ENCODE results near the gene ASB10.

ASB10 gene

GRCh38 chr7:151185762-151186639 is 1.0 kb downstream of the ASB10 start:
- DNase-seq = no peak

DNA sequence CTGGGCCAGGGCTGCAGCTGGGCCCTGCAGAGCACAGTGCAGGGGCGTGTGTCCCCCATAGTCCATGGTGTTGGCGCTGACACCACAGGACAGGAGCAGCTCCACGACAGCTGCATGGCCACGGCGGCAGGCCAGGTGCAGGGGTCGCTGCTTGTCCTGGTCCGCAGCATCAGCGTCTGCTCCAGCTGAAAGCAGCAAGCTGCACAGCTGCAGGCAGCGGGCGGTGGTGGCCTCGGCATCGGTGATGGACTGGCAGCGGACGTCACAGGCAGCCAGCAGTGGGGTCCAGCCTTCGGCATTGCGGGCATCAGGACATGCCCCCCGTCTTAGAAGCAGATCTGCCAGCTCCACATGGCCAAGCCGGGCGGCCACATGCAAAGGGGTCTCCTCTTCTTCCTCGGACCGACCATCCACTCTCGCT is 6.0 kb downstream of the ASB10 start:
- DNase-seq = no peak

GRCh38 chr7:151179946-151180345 is 7.1 kb downstream of the ASB10 start:
- no peak for DNase-seq

- DNase-seq = no peak
Measured at GRCh38 chr7:151179287-151179860, 7.7 kb downstream of the ASB10 start.

DNA sequence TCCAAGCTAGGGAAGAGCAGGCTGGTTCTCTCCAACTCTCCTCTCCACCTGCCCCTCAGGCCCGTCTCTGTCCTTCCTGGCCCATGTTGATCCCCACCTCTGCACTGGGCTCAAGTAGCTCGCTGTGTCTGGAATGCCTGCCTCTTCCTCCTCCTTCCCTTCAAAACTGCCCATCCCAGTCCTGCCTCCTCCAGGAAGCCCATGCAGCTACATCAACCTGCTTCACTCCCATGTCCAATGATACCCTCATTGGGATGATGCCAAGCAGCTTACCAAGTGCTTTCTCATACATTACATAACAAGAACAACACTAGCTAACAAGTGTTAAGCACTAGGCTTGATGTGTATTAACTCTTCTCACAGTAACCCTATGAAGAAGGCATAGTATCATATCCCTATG is 8.2 kb downstream of the ASB10 start:
- DNase-seq = no peak

DNA sequence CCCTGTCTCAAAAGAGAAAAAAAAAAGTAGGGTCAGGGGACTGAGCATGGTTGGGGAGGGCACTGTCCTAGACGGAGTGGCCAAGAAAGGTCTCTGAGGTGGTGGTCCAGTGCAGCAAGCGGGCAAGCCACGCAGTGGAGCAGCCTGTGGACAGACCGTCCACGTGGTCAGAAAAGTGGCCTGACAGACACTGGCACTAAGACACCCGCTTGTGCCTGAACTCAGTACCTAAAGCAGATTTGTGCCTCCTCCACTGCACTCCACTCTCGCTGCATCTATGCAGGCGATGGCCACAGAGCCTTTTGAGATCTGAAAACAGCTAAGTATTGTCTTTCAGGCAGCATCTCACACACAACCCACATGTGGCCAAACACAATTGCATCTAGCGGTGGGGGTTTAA is 8.8 kb downstream of the ASB10 start:
- no peak for DNase-seq

DNA sequence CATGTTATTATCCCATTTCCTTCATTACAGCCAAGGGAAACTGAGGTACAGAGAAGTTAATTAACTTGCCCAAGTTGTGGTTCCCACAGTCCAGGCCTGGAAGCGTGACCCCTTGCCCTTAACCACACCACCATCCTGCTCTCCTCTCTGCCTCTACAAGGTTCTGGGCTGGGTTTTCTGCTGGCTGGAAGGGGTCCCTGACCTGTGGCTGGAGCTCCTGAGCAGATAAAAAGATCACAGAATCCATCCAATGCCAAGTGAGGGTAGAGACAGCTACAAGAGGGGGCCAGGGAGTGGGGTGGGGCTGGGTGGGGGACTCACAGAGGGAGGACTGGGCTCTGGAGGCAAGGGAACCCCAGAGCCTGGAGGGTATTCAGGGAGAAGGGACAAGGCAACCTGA is 9.7 kb downstream of the ASB10 start:
- DNase-seq = no peak

DNA sequence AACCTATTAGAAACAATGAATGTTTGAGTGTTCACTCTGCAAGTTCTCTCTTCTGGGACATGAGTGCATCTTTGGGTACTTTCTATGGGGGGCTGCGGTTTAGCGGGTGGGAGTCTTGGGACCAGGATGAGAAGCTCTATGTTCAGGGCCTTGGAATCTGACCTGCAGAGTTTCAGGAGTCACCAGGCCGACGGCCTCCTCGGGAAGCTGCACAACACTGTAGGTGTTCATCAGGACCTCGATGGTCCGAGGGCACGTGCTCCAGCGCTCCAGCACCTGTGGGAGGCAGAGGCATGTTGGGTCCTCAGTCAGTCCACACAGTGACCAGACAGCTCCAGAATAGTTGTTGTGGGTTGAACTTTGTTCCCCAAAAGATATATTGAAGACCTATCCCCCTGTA is 10.6 kb downstream of the ASB10 start:
- DNase-seq = no peak

DNA sequence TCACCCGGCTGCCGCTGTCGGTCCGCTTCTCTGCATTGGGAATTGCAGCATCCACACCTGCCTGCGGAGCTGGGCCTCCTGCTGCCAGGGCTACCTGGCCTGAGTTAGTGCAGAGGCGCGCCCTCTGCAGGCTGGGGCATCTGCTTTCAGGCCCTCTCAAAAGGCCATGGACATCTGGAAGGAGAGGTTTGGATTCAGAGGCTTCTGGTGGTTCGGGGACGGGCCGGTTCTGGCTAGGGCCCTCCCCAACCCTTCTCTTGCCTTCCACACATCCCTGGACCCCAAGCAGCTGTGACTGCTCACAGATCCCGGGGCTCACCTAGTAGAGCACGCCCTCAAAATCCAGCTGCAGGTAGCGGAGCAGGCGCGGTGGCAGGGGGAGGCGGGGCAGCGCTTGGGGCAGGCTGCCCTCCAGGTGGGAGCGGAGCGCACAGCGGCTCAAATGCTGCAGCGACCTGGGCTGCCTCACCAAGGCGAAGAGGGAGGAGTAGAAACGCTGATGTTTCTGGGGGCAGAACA is 11.2 kb downstream of the ASB10 start:
- no peak for DNase-seq

DNA sequence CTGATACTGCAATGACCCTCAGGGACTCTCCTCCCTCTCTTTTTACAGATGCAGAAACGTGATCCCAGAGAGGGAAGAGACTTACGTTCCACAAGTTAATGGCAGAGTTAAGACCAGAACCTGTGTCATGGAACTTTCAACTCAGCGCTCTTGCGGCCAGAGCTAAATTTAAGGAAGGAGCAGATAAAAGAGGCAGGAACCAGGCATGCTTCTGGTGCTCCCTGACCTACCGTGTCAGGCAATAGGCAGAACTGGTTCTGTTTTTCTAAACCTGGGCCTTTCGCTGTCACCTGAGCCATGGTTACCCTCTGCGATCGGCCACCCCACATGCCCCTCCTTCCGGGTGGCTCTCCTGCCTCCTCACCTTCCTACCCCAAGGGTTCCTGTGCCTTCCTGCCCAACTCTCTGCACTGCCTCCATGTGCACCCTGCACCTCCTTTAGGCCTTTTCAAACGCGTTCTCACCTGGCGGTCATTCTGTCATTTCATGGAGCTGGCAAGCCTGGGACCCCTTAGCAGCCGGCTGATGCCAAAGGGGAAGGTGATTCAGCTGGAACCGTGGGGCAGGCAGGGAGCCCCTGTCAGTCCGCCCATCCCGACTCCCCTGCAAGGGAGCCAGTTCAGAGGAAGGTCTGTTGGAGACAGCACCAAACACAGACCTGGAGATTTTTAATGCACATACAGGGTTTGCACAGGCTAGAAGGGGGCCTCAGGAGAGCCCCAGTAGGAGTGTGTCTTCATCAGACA is 11.8 kb downstream of the ASB10 start:
- no peak for DNase-seq

DNA sequence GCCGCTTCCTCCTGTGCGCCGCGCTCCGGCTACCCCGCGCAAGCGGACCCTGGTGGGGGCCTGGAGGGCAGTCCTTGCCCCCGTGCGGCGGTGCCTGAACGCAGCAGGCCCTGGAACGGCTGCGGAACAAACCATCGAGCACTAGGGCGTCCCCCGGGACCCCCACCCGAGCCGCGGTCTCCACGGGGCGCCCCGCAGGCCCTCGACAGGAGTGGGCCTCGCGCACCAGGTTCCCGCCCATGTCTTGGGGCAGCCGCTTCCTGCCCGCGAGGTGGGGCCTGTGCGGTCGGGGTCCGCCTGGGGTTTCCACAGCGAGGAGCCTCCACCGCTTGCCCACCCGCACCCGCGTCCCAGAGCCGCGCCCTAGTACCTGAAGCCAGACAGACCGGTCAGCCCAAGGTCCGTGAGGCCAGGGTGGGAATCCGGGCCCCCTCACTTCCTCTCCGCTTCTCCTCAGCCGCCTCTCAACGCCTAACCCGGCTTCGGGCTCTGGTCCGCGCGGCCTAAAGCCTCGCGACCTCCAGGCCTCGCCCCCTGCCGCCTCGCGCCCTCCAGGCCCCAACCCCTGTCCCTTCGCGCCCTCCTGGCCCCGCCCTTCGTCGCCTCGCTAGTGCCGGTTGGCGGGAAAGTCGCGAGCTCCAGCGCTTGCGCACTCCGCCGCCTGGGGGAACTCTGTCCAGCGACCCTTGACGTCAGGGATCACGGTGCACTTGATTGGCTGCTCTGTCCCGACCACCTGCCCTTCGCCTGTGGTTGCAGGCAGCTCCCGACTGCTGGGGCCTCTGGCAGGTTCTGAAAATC is 12.6 kb downstream of the ASB10 start:
- DNase-seq = peak; percentile 25

- DNase-seq = no peak
Measured at GRCh38 chr7:151173386-151174245, 13.4 kb downstream of the ASB10 start.

DNA sequence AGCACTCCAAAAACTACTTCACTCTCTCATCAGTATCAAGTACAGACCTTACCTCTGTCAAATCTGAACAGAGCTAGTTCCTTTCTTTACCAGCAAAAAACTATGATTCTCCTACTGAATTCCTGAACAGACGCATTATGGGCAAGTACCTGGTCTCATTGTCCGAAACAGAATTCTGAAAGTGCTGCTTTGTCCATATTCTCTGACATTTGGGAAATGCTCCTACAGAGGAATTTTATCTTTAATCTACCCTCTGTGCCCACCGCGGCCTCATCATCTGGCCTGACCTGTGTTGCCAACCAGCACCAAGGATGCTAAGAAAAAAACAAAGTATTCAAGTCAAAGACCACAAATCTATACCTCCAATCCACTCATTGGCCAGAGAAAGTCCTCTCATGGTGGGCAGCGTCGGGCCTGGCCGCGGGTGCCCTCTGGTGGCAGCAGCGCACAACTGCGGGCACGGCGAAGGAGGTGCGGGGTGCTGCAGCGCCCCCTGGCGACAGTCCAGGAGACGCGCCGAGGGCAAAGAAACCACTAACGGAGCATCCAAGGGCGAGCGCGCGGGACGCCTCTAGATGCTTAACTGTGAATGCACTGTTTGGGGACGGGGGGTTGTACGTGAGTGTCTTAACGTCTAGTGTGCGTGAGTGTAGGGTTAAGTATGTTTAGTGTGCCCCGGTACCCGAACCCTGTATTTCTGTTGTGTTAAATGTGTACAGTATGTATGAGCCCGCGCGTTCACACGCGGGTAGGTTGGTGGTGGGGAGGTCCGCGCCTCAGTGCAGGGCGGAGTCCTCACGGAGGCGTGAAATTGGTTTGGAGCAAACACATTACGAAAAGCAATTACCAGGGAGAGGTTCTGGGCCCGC is 14.5 kb downstream of the ASB10 start:
- DNase-seq = peak; percentile 79

DNA sequence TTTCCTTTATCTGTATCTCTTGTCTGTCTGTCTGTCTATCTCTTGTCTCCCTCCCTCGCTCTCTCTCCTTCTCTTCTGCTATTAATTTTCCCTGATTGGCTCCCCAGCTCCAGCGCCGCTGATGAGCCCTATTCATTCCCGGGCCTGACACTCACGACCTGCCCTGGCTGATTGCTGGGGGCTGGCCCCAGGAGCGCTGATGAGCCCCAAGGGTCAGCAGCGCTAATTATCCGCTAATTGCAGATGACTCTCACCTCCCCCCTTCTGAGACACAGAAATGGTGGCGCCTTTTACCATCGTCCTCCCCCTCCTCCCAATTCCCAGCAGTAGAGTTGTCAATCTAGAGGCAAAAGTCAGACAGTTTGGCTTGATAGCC is 18.3 kb downstream of the ASB10 start:
- DNase-seq = no peak

- peak; percentile 61 for DNase-seq
Measured at GRCh38 chr7:151168003-151168786, 18.9 kb downstream of the ASB10 start.

- DNase-seq = no peak
Measured at GRCh38 chr7:151167197-151167961, 19.7 kb downstream of the ASB10 start, which contains the start of gene GBX1. GBX1 (minus strand) TSS chr7:151167694; CDS start chr7:151167548, 146 bp downstream.

DNA sequence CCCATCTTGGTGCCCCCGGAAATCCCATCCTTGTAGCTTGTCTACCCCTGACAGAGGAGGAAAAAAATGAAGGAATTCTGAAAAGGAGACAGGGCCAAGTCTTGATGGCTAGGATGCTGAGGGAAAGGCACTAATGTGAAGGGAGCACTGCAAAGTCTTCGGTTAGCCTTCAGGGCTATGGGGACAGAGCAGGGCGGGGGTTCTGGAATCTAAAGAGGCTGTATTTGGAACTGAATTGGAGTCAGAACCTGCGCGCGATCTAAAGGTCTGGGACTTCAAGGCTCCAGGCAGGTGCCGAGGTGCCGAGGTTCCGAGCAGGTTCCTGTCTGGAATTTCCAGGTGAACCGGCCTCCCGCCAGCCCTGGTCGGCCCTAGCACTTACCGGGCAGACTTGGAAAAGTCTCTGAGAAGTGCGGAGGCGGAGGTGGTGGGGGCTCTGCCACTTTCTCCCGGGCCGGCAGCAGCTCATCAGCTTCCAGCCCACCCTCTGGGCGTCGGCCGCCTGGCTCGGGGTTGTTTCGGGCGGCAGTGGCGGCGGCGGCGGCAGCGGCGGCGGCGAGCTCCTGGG is 20.3 kb downstream of the ASB10 start:
- DNase-seq = no peak

DNA sequence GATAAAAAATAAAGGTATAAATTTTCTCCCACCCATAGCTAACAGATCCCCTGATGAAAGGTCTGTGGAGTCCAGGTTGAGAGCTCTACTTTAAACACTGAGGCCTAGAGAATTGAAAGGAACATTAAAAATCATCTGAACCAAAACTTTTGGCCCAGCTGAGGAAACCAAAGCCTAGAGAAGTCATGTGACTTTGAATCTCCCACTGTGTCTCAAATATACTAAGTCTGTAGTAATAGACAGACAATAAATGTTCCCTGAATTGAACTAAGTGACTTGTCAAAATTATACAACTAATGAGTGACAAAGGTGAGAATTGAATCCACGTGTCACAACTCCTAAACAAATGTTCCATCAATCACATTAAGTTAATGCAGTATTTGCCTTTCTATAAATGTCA is 25.3 kb downstream of the ASB10 start:
- DNase-seq = no peak

Data from stimulated activated CD4-positive, alpha-beta T cell treated with anti-CD3 and anti-CD28 coated beads, Interleukin-12 subunit alpha, Interleukin-12 subunit beta, amount 100 ng/mL, for 4 hours (primary cell).